Measurements from ENCODE around the gene STXBP4.

DNA sequence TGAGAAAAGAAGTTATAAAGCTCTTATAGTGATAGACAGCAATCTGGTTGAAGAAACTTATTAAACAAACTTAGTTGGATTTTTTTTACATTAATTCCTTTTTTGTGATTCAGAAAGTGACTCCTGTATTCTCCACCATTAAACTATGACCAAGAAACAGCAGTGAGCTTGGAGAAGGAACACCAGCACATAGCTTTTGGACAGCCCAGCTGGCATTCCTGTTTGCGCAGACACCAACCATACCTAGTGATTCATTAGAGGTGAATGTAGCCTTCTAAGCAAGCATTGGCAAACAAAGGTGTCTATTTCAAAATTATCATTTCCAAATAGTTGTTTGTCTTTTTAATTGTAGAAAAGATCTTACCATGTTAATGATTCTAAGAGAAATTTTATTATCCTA is 94.4 kb downstream of the STXBP4 start:
- TF ChIP-seq SUZ12 (IDR thresholded peaks at IDR 0.05; ENCODE audit: extremely low read depth, insufficient read depth, insufficient read length) = no peak
- no peak for TF ChIP-seq ZNF274 (IDR thresholded peaks at IDR 0.05; ENCODE audit: low read depth, low read length)
